Dendritic cell treated with granulocyte-macrophage colony-stimulating factor and Interleukin-4, amounts not matched to agents 40 ng/mL and 50 ng/mL, for 4 days (primary cell): ENCODE results near the gene GRIA4.

Experiments
- H3K27ac Mint-ChIP-seq: one replicate; pipeline ENCODE4 v1.8.0; 2022; ENCODE audit warnings: mild to moderate bottlenecking, mixed read lengths
- H3K27me3 Mint-ChIP-seq: one replicate; pipeline ENCODE4 v1.8.0; 2022; ENCODE audit warnings: mild to moderate bottlenecking, mixed read lengths
- H3K36me3 Mint-ChIP-seq: one replicate; pipeline ENCODE4 v1.8.0; 2022; ENCODE audit warnings: low read depth, mixed read lengths
- H3K4me1 Mint-ChIP-seq: one replicate; pipeline ENCODE4 v1.8.0; 2022; ENCODE audit warnings: low read depth, mixed read lengths
- H3K4me3 Mint-ChIP-seq: one replicate; pipeline ENCODE4 v1.8.0; 2022; ENCODE audit warnings: mild to moderate bottlenecking, moderate library complexity, mixed read lengths
- H3K9me3 Mint-ChIP-seq: one replicate; pipeline ENCODE4 v1.8.0; 2022; ENCODE audit warnings: mixed read lengths
- intact Hi-C: fragments of 100-400 bp; cut with micrococcal nuclease; formaldehyde crosslinking; loops from one replicate; pipeline ENCODE4 v1.15.0; 2022

Gene GRIA4

DNA sequence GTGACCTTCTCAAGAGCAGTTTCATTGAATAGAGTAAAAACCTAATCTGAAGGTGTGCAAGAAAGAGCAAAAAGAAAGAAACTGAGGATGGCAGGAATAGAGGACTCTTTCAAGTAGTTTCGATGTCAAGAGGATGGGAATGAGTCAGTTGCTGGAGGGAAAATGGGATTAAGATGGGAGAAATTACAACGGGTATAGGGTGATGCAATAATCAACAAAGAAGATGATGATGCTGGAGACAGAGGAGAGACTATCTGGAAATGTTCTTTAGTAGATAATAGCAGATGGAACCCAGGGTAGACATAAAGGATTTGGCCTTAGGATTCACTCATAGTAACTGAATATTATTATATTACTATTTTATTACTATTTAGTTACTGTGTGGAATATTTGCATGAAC, 189.4 kb downstream of the GRIA4 start:
- no peak overlapping the region for H3K27ac Mint-ChIP-seq

DNA sequence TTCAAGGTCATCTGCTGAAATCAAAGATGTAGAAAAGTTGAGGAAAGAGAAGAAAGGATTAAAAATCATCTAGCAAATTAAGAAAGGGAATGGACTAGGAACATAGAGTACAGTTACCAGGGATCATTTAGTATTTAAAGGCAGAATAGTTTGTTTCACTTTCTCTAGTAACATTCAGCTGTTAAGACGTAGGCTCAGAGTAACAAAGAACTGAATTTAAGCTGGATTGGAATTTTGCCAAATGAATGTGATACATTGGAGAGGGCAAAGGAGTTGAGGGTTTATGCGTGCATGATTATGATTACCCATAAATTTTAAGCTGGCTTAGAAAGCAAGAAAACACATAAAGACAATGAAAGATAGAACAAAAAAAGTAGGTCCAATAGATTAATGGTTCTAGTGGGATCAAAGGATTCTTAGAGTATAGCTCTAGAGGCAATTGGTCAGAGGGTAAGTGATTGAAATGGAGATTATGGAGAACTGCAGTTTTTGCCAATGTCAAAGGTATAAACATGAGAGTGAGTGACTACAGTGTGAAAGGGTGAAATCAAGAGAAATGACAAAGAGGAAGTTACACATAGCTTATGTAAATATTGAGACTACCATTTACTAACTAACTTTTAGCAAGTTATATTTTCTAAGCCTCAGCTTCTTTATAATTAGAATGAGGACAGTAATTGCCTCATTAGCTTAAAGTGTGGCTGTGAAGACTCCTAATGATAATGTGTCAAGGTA, 190.0 kb downstream of the GRIA4 start:
- Mint-ChIP-seq H3K27me3 (no peaks in the 10 kb centered on the region), H3K4me1 (no peaks in the 10 kb centered on the region), H3K9me3 (no peaks in the 10 kb centered on the region), H3K27ac (no peak overlapping the region), H3K4me3 (no peak overlapping the region), H3K36me3 (no peaks in the 10 kb centered on the region)
- intact Hi-C loops = no loop called here

More for the DNA sequence above, 189.4 kb downstream of the GRIA4 start:
- Mint-ChIP-seq H3K27me3 (no peaks in the 10 kb centered on the region), H3K36me3 (no peaks in the 10 kb centered on the region), H3K4me3 (no peak overlapping the region), H3K4me1 (no peaks in the 10 kb centered on the region), H3K9me3 (no peaks in the 10 kb centered on the region)
- intact Hi-C loops = no loop called here

DNA sequence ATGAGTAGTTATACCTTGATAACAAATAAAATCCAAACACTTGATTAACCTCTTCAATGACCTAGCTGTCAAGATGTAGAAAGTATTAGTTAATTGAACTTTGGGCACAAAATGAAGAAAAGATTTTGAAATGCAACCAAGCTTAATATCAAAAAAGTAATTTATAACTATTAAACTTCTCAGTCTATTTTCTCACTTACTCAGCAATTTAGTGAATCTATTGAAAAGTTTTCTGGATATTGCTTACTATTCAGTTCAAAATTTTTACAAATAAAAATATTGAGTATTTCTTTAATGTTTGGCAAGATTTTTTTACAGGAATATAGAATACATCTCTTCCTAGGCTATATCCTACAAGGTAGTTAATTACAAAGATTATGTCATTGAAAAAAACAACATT, 192.5 kb downstream of the GRIA4 start:
- no peaks in the 10 kb centered on the region for H3K9me3 Mint-ChIP-seq
- H3K27me3 Mint-ChIP-seq = no peaks in the 10 kb centered on the region
- H3K36me3 Mint-ChIP-seq = no peaks in the 10 kb centered on the region
- intact Hi-C loops = no loop called here
- H3K4me3 Mint-ChIP-seq = no peak overlapping the region
- H3K27ac Mint-ChIP-seq = no peak overlapping the region
- H3K4me1 Mint-ChIP-seq = no peaks in the 10 kb centered on the region

DNA sequence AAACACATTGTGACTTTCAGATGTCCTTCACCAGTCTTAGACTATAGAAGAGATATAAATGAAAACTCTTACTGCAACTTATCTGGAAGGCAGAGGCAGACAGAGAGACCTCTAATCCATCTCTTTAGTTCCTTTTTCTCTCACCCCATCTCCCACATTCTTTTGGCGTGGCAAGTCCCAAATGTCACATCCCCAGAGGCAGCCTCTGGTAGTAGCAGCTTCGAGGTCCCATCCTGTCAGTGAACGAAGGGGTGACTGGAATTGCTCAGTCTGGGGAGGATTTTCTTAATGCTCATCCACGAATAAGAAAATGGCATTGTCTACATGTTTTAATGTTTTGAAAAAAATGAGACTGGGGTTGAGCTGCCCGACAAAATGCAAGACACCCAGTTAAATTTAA, 201.4 kb downstream of the GRIA4 start:
- Mint-ChIP-seq H3K4me1 (no peaks in the 10 kb centered on the region), H3K4me3 (no peak overlapping the region), H3K27ac (no peak overlapping the region)

DNA sequence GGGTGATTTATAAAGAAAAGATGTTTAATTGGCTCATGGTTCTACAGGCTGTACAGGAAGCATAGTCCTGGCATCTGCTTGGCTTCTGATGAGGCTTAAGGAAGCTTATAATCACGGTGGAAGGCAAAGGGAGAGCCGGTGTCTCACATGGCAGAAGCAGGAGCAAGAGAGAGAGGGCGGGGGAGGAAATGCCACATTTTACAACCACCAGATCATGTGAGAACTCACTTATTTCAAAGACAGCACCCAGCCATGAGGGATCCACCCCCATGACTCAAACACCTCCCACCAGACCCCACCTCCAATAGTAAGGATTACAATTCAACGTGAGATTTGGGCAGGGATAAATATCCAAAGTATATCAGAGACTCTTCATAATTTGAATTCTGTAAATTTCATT, 211.5 kb downstream of the GRIA4 start:
- no peaks in the 10 kb centered on the region for H3K4me1 Mint-ChIP-seq
- no peaks in the 10 kb centered on the region for H3K27me3 Mint-ChIP-seq
- no peaks in the 10 kb centered on the region for H3K9me3 Mint-ChIP-seq
- no peaks in the 10 kb centered on the region for H3K36me3 Mint-ChIP-seq
- H3K4me3 Mint-ChIP-seq = no peak overlapping the region
- no peak overlapping the region for H3K27ac Mint-ChIP-seq
- intact Hi-C loops = no loop called here

More for the DNA sequence above, 201.4 kb downstream of the GRIA4 start:
- intact Hi-C loops = no loop called here
- Mint-ChIP-seq H3K36me3 (no peaks in the 10 kb centered on the region), H3K27me3 (no peaks in the 10 kb centered on the region), H3K9me3 (no peaks in the 10 kb centered on the region)

DNA sequence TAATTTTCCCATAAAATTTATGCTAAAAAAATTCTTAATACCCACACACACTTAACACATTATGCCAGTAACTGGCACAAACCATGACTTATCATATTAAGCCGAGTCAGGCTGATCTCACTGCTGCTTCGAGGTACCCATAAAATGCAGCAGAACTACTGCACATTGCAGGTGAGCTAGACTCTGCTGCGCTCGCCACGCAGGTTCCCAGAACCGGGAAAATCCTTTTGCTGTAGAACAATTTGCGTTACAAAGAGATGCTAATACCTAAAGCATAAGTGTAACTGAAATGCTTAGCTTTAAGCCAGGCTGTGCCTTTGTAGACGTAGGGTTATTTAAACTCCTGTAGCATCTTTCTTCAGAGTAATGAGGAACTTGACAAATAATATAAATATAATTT, 211.9 kb downstream of the GRIA4 start:
- Mint-ChIP-seq H3K27me3 (no peaks in the 10 kb centered on the region), H3K4me1 (no peaks in the 10 kb centered on the region), H3K36me3 (no peaks in the 10 kb centered on the region), H3K9me3 (no peaks in the 10 kb centered on the region), H3K27ac (no peak overlapping the region), H3K4me3 (no peak overlapping the region)
- intact Hi-C loops = no loop called here

DNA sequence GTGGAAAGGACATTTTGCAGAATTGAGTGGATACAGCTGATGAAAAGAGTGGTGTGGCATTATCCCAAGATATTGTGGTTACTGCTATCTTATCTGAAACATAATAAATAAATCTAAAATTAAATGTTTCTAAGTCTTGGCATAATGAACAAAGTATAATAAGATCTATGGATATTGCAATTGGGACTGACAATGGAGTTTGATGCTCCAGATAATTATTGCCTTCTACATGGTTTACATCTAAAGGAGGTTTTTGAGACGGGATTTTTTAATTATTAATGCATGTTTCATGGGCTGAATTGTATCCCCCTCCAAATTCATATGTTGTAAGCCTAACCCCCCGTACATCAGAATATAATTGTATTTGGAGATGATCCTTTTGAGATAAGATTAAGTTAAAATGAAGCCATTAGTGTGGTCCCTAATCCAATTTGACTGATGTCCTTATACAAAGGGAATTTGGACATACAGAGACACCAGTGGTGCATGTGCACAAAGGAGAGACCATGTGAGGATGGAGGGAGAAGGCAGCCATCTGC, 213.7 kb downstream of the GRIA4 start:
- no peak overlapping the region for H3K27ac Mint-ChIP-seq
- intact Hi-C loops = no loop called here
- H3K4me3 Mint-ChIP-seq = no peak overlapping the region
- H3K4me1 Mint-ChIP-seq = no peaks in the 10 kb centered on the region
- no peaks in the 10 kb centered on the region for H3K9me3 Mint-ChIP-seq
- no peaks in the 10 kb centered on the region for H3K27me3 Mint-ChIP-seq
- no peaks in the 10 kb centered on the region for H3K36me3 Mint-ChIP-seq

DNA sequence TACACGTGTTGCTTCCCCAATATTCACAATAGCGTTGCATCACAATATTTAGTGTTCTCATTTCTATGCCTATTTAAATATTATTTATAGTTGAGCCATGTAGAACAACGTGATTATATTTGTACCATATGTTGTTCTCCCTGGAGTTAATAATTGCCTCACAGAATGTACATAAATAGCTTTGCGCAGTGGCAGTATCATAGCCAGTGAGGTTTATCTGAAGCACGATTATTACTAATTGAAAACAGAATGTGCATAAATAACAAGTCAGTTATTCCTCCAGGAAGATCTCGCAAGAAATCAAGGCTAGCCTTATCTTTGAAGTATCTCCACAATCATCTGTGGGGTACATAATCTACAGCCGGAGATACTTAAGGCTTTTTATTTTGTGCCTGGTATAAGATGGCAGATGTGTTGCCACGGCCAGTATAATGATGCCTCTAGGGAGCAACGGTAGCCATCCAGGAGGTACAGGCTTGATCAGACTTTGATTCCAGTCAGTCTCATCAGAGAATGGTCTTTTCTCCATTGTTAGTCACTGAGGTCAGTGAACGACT, 214.7 kb downstream of the GRIA4 start:
- H3K4me3 Mint-ChIP-seq = no peak overlapping the region
- H3K27ac Mint-ChIP-seq = no peak overlapping the region
- no peaks in the 10 kb centered on the region for H3K27me3 Mint-ChIP-seq
- no peaks in the 10 kb centered on the region for H3K9me3 Mint-ChIP-seq
- no peaks in the 10 kb centered on the region for H3K36me3 Mint-ChIP-seq
- peaks cover 9% of the 10 kb centered on the region for H3K4me1 Mint-ChIP-seq
- intact Hi-C loops = no loop called here

DNA sequence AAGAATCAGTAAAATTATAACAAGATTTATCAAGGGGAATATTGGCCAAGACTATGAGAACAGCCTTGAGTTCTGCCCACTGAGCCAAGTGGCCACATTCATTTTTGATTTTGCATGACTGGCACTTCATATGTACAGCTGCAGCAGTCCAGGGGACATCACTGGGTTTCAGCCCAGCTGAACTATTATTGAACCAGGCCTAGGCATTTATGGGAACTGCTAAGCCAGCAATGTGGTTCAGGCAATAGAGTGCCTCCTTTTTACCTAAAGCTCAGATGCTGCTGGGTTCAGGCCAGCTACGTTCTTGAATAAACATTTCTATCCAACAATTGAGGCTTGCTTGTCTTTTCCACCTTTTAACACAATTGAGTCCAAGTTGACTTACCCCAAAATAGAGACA, 215.3 kb downstream of the GRIA4 start:
- Mint-ChIP-seq H3K27ac (no peak overlapping the region), H3K4me1 (peaks cover 13% of the 10 kb centered on the region), H3K9me3 (no peaks in the 10 kb centered on the region), H3K4me3 (no peak overlapping the region), H3K27me3 (no peaks in the 10 kb centered on the region), H3K36me3 (no peaks in the 10 kb centered on the region)
- intact Hi-C loops = no loop called here

DNA sequence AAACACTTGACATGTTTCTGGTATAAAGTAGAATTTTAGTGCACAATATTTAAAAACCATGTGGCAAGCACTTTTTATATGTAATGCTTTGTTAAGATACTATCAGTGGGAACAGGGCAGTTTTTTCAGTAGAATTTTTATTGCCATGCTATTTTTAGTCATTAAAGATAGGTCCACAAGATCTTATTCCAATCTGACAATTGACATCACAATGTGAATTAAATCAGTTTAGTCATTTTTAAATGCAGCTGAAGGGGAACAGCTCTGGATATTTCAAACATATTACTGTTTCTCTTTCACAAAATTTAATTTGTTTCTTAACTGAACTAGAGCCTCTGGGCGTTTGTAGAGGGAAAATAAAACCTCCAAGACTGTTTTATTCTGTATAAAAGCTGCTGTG, 218.0 kb downstream of the GRIA4 start:
- no peaks in the 10 kb centered on the region for H3K9me3 Mint-ChIP-seq
- intact Hi-C loops = loop anchor here (2.0 kb wide), 1 partner anchor 45 kb away; no protein-coding TSS in a partner anchor
- H3K27me3 Mint-ChIP-seq = no peaks in the 10 kb centered on the region

DNA sequence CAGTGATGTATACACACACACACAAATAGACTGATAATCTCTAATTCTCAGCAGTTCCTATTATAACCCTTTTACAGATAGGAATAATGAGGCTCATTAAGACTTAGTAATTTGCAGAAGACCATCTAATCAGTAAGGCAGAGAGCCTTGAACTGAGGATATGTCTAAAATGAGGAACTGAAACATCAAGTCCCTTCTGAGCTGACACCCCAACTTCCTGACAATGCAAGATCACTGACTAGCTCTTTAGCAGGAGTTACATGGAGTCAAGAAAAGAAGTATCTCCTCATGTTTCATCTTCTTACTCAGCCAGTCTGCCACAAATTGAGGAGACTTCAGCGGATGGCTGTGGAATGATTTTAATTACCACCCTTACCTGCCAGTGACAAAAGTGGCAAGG, 219.2 kb downstream of the GRIA4 start:
- H3K27ac Mint-ChIP-seq = no peak overlapping the region
- H3K27me3 Mint-ChIP-seq = no peaks in the 10 kb centered on the region
- peaks cover 13% of the 10 kb centered on the region for H3K4me1 Mint-ChIP-seq
- H3K36me3 Mint-ChIP-seq = no peaks in the 10 kb centered on the region
- no peaks in the 10 kb centered on the region for H3K9me3 Mint-ChIP-seq
- intact Hi-C loops = no loop called here
- H3K4me3 Mint-ChIP-seq = no peak overlapping the region

More for the DNA sequence above, 218.0 kb downstream of the GRIA4 start:
- H3K27ac Mint-ChIP-seq = no peak overlapping the region
- H3K36me3 Mint-ChIP-seq = no peaks in the 10 kb centered on the region
- no peak overlapping the region for H3K4me3 Mint-ChIP-seq
- H3K4me1 Mint-ChIP-seq = peaks cover 13% of the 10 kb centered on the region

DNA sequence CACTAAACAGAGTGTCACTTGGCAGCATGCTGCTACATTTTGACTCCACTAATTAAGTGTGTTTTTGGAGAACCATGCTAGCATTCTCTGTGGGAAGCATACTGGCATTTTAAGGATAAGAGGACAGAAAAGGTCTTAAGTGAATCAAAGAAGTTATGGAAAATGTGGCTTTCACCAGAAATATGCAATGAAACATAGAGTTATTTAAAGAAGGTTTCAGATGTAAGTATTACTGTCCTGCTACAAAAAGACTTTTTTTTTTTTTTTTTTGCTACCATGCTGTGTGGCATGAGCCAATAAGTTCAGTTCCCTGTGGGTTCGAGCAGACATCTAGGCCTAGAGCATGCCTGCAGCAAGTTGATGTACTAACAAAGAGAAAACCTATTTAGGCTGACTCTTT, 224.6 kb downstream of the GRIA4 start:
- Mint-ChIP-seq H3K27me3 (peaks cover 1% of the 10 kb centered on the region), H3K36me3 (no peaks in the 10 kb centered on the region), H3K4me3 (no peak overlapping the region), H3K27ac (no peak overlapping the region), H3K4me1 (peaks cover 4% of the 10 kb centered on the region), H3K9me3 (peaks cover 14% of the 10 kb centered on the region)
- intact Hi-C loops = no loop called here

DNA sequence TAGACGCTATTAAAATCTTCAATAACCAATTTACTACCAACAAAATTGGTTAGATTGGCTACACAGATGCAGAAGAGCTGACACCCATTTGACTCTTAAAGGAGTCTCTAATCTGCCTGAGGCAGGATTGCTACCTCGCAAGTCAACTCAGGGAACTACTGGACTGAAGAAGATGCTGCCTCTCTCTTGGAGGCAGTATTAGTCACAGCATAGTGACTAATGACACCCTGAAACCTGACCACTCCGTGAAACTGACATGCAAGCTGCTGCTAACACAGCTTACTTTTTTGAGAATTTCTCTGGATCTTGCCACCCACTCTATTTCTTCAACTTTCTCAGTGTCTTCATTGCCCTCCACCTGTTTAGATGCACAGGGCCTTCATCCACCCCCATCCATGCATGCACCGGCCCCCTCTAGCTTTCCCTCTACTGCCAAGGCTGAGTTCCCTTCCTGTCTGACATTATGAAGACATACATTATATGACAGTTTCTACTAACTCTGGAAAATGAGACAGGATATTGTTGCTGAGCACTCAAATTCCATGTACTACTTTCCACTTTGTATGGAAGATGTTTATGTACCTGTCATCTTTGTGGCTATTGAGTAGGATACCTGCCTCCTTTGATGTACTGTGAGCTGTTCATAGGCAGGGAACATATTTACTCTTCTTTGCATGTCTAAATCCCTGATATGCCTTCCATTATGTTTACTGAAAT, 229.0 kb downstream of the GRIA4 start:
- Mint-ChIP-seq H3K27ac (no peak overlapping the region), H3K36me3 (no peaks in the 10 kb centered on the region), H3K27me3 (peaks cover 2% of the 10 kb centered on the region), H3K4me1 (no peaks in the 10 kb centered on the region), H3K9me3 (peaks cover 24% of the 10 kb centered on the region), H3K4me3 (no peak overlapping the region)
- intact Hi-C loops = no loop called here

DNA sequence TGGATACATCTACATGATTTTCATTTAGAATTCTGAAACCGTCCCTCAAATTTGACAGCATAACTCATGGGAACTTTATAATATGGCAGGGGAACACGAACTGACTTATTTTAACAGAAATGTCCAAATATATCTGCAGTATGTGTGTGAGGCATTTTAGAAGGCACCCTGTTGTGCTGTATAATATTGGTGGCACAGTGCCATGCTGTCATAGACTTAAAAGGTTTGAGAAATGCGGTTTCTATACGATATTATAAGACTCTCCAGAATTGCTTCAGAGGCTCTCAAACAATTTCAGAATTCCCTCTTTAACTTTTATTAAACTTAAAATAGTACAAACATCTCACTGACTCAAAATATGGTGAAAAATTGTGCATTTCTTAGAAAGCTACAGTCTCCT, 230.5 kb downstream of the GRIA4 start:
- intact Hi-C loops = no loop called here
- Mint-ChIP-seq H3K4me3 (no peak overlapping the region), H3K27me3 (peaks cover 2% of the 10 kb centered on the region), H3K4me1 (no peaks in the 10 kb centered on the region), H3K36me3 (no peaks in the 10 kb centered on the region), H3K27ac (no peak overlapping the region), H3K9me3 (peaks cover 24% of the 10 kb centered on the region)
